GM18505 (cell line): Measurements from ENCODE around the gene B4GALNT4.

Experiments
- ATAC-seq: cut with Tn5 transposase; IDR thresholded peaks from one replicate; pipeline ENCODE4 v1.9.1; 2021; ENCODE audit not compliant: unreplicated experiment
- POLR2A ChIP-seq: IDR thresholded peaks from 4 replicates; pipeline ENCODE4 v1.6.1; 2011; ENCODE audit warnings: borderline replicate concordance; ENCODE audit not compliant: insufficient read depth, insufficient read length; ENCODE audit errors: extremely low read depth

B4GALNT4 gene

GRCh38 chr11:371051-371450 lies 1.8 kb downstream of the B4GALNT4 start:
- ATAC-seq: no peak
- TF ChIP-seq POLR2A: no peak

DNA sequence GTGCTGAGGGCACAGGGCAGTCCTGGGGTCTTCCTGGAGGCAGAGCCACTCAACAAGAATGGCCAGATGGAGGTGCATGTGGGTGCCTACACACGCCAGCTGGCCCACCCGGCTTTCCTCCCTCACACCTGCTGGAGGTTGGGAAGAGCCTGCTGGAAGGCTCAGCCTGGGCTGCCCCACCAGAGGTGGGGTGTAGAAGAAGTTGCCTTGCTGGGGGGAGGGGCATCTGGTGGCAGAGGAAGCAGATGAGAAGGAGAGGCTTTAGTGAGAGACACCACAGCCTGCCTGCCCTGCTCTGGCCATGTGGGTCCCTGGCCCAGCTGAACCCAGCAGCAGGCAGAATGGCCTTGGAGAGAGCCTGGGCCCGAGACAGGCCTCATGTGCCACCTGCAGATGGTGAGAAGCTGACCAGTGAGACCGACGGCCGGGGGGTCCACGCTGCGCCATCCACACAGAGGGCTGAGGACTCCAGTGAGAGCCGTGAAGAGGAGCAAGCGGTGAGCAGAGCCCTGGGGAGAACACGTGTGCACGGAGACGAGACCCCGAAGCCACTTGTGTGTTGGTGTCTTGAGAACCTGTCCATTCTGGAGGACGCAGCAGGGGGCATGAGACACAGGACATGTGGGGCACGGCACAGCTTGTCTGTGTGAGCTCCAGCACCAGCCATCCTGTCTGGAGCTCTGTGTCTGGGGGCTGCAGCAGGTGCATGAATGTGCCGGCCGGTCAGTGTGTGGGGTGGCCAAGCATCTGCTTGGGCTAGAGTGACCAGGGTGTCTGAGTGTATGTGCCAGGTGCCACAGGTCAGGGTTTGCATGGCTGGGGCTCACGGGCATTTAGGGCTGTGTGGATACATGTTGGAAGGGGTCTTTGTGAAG lies 2.7 kb downstream of the B4GALNT4 start:
- ATAC-seq: no peak
- no peak for TF ChIP-seq POLR2A

DNA sequence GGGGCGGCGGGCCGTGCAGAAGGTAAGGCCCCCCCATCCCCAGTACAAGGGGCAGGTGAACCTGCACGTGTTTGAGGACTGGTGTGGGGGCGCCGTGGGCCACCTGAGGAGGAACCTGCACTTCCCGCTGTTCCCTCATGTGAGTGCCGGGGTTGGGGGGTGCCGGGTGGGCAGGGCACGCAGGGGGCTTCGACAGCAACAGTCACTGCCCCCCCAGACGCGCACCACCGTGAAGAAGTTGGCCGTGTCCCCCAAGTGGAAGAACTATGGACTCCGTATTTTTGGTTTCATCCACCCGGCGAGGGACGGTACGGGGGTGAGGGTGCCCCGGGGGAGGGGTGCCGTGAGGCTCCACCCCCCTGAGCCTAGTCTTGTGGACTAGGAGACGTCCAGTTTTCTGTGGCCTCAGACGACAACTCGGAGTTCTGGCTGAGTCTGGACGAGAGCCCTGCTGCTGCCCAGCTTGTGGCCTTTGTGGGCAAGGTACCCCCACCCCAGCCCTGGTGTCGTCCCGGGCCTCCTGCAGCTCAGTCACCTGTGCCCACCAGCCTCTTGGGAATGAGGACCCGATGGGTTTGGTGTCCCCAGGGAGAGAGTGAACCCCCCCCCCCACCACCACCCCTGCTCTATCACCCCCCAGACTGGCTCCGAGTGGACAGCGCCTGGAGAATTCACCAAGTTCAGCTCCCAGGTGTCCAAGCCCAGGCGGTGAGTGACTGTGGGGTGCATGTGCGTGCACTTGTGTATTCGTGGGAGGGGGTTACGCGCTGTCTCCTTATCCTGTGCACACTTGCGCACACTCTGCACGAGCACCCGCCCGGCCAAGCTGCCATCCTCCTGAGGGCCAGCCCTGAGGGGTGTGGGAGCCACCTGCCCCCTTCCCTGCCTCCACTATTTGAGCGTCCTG lies 3.8 kb downstream of the B4GALNT4 start:
- no peak for TF ChIP-seq POLR2A
- ATAC-seq: no peak

GRCh38 chr11:373716-374551 lies 4.6 kb downstream of the B4GALNT4 start:
- ATAC-seq: no peak
- TF ChIP-seq POLR2A: no peak

DNA sequence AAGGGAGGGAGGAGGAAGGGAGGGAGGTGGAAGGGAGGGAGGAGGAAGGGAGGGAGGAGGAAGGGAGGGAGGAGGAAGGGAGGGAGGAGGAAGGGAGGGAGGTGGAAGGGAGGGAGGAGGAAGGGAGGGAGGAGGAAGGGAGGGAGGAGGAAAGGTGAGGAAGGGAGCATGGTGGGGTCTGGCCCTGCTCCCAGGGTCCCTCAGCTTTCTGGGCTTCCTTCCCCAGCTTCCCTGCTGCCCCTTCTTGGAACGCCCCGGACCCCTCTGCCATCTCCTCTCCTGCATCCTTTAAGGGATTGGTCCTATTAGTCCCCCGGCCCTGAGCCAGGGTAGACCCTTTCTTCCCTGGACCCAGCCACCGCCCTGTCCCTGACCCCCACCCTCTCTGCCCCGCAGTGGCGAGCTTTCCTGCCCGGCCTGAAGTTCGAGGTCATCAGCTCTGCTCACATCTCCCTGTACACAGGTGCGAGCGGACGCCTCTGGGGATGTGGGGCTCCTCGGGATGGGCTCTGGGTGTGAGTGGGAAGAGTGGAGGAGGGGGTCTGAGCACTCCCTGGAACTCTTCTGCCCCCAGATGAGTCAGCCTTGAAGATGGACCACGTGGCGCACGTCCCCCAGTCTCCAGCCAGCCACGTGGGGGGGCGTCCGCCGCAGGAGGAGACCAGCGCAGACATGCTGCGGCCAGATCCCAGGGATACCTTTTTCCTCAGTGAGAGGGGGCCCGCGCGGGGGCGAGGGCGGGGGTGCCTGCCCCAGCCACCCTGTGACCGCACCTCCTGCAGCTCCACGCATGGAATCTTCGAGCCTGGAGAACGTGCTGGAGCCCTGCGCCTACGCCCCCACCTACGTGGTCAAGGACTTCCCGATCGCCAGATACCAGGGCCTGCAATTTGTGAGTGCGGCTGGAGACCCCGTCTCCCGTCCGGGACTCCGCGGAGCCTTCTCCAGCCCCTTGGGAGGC lies 6.0 kb downstream of the B4GALNT4 start:
- no peak for ATAC-seq
- TF ChIP-seq POLR2A: no peak

DNA sequence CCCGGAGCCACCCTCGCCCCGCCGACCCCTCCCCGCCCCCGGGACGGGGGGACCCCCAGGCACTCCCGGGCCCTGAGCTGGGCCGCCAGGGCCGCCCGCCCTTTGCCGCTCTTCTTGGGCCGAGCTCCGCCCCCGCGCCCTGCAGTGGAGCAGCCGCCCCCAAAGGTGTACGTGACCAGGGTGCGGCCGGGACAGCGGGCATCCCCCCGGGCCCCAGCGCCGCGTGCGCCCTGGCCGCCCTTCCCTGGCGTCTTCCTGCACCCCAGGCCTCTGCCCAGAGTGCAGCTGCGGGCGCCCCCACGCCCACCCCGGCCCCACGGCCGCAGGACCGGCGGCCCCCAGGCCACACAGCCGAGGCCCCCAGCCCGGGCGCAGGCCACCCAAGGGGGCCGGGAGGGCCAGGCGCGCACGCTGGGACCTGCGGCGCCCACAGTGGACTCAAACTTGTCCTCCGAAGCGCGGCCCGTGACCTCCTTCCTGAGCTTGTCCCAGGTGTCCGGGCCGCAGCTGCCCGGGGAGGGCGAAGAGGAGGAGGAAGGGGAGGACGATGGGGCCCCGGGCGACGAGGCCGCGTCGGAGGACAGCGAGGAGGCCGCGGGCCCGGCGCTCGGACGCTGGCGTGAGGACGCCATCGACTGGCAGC lies 7.4 kb downstream of the B4GALNT4 start:
- ATAC-seq: no peak
- no peak for TF ChIP-seq POLR2A

- TF ChIP-seq POLR2A: no peak
- no peak for ATAC-seq
These were observed 8.0 kb downstream of the B4GALNT4 start for GRCh38 chr11:377174-377865.

DNA sequence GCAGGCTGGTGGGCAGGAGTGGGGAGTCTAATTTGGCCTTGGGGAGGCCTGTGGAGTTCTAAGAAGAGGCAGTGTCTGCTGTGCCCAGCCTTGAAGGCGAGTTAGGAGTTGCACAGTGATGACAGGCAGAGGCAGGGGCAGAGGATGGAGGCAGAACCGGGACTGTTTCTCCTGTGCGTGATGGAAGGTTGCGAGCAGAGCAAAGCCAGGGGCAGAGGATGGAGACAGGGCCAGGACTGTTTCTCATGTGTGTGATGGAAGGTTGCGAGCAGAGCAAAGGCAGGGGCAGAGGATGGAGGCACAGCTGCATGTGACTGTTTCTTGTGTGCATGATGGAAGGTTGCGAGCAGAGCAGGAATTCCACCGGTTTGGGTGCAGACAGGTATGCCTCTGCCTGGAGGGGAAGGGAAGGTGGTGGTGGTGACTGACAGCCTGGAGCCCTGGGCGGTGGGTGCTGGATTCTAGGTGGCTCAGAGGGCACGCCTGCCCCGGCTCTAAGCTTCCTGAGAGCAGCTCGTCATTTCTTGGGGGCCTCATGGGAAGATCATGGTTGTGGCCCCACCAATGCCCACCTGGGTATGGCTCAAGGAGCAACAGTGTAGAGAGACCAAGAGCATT lies 8.7 kb downstream of the B4GALNT4 start:
- TF ChIP-seq POLR2A: no peak
- ATAC-seq: no peak

DNA sequence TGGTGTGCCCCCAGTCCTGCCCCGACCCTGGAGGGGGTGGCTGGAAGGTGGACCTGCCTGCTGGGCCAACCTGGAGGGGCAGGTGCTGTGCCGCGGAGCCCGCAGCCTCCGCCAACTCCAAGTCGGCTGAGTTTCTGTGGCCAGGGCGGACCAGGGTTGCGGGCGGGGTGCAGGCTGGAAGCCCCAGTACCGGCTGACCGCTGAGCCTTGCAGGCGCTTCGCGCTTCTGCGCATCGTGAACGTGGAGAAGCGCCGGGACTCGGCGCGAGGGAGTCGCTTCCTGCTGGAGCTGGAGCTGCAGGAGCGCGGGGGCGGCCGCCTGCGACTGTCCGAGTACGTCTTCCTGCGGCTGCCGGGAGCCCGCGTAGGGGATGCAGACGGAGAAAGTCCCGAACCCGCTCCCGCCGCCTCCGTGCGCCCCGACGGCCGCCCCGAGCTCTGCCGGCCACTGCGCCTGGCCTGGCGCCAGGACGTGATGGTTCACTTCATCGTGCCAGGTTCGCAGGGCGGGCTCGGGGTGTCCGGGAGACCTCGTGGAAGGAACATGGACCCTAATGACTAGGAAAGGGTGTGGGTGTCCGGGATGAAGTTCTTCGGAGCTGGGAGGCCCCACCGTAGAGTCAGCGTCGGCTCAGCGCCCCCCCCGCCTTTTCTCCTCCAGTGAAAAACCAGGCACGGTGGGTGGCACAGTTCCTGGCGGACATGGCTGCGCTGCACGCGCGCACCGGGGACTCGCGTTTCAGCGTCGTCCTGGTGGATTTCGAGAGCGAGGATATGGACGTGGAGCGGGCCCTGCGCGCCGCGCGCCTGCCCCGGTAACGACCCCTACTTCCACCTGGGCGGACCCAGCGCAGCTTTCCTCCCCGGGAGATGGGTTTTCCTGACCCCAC lies 10.2 kb downstream of the B4GALNT4 start:
- ATAC-seq: no peak
- TF ChIP-seq POLR2A: no peak

- TF ChIP-seq POLR2A: no peak
- ATAC-seq: no peak
These were observed 10.8 kb downstream of the B4GALNT4 start for GRCh38 chr11:380095-380480.
